Small intestine (tissue), 16 donors: ENCODE measurements around the gene GDF3. TPM values are rescaled to one million over a fixed set of nuclear protein-coding genes. Genes with fewer than 3 reads are reported as not detected.
"Not testable (repeated sequence)": the region's sequence is repeated elsewhere in the genome, so short reads cannot be mapped to it uniquely, and the experiment has no call there.

Experiments
- DNase-seq, 2 donors: peaks; one replicate each; pipeline versions ENCODE4 v3.0.0 to v3.0.0-alpha.2; 2013
- FAIRE-seq: peaks from 2 replicates; lab custom pipeline; 2012; peaks lifted over from hg19 to GRCh38; lab: Jason Lieb, UNC
- H3K27ac ChIP-seq, 3 donors: one replicate each; pipeline ENCODE4 v1.5.1; 2013; ENCODE audit warnings: low read length in 2 of 3, mild to moderate bottlenecking in 2 of 3, control low read depth in 1 of 3, inconsistent platforms in 1 of 3, low read depth in 1 of 3, moderate library complexity in 1 of 3
- H3K27me3 ChIP-seq, 3 donors: one replicate each; pipeline ENCODE4 v1.6.1; 2013; ENCODE audit warnings: low read length in 3 of 3, inconsistent platforms in 1 of 3; ENCODE audit not compliant: control insufficient read depth in 3 of 3, insufficient read depth in 3 of 3
- H3K36me3 ChIP-seq, 3 donors: one replicate each; pipeline ENCODE4 v1.6.1; 2013; ENCODE audit warnings: low read length in 3 of 3, inconsistent platforms in 1 of 3, low read depth in 1 of 3, mild to moderate bottlenecking in 1 of 3, moderate library complexity in 1 of 3; ENCODE audit not compliant: control insufficient read depth in 3 of 3, insufficient read depth in 2 of 3
- H3K4me1 ChIP-seq, 3 donors: one replicate each; pipeline ENCODE4 v1.6.1; 2013; ENCODE audit warnings: low read length in 2 of 3, inconsistent platforms in 1 of 3, low read depth in 1 of 3, mild to moderate bottlenecking in 1 of 3, moderate library complexity in 1 of 3; ENCODE audit not compliant: control insufficient read depth in 3 of 3, insufficient read depth in 2 of 3
- H3K4me3 ChIP-seq, 3 donors: one replicate each; pipeline ENCODE4 v1.5.1; 2013; ENCODE audit warnings: low read length in 3 of 3, control low read depth in 1 of 3, inconsistent platforms in 1 of 3, low read depth in 1 of 3, mild to moderate bottlenecking in 1 of 3, moderate library complexity in 1 of 3
- H3K9me3 ChIP-seq, 2 donors: one replicate each; pipeline ENCODE4 v1.6.1; 2013; ENCODE audit warnings: low read depth in 1 of 2, low read length in 1 of 2; ENCODE audit not compliant: control insufficient read depth in 2 of 2, insufficient read depth in 1 of 2
- WGBS, 3 donors: extraction: QIAGEN DNeasy Blood & Tissue Kit; methylation state at CpG; one replicate each; pipeline ENCODE4 v1.1.7; 2013; 5-methylcytosine and 5-hydroxymethylcytosine counted together
- long read RNA-seq, 10 donors: transcript quantifications; one replicate each; lab custom pipeline, GENCODE V29; 2026
- polyA plus RNA-seq, 4 donors: library from polyadenylated mRNA; stranded (reverse) in 3 of 4; unstranded in 1 of 4; fragments of 200-250 nt in 3 of 4; fragments of 120-200 nt in 1 of 4; gene quantifications; one replicate each; pipeline versions ENCODE4 v1.2.1 to v1.2.3, GENCODE V29; 2013
- donor health status: healthy with polysubstance abuse.
- donor health status: control.
- donor health status: control.
- donor health status: Bipolar disorder and iron deficiency.
- donor health status: healthy.

GDF3 gene
- polyA plus RNA-seq, result under 1 TPM in 2 of 4 donors, not detected in 2; 0.09 to 0.31 TPM
- long read RNA-seq, donor 1, result 0 reads
- long read RNA-seq, donor 2, result 0 reads
- long read RNA-seq, donor 3, result 0 reads
- long read RNA-seq, donor 4, result 0 reads
- long read RNA-seq, donor 5, result 0 reads
- long read RNA-seq, donor 6, result 0 reads
- long read RNA-seq, donor 7, result 0 reads
- long read RNA-seq, donor 8, result 0 reads
- long read RNA-seq, donor 9, result 0 reads
- long read RNA-seq, donor 10, partial matches to known transcripts, result 0 of 1 reads
- long read RNA-seq, donor 10, other reads (novel, unspliced or antisense), result 0 of 1 reads

DNA sequence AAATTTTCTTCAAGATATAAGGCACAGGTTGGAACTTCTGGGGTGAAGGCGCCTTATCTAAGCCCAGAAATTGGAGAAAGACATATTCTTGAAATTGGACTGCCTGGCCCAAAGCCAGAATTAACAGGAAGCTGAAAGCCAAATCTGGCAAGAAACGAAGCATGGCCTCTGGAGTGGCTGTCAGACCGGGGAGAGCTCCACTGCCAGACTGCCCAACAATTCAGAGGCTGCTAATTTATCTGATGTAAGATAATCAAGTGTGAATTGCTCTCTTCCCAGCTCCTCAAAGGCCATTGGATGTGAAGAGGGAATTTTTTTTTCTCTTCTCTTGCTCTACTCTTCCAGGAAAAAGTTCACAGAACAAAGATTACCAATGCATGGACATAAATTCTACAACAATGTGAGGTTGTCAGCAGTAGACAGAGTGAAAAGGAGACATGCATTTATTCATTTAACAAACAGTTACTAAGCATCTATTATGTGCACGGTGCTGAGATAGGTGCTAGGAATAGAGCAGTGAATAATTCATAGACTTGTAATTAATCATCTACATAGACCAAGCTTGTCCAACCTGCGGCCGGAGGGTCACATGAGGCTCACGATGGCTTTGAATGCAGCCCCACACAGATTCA lies at the start of gene GDF3:
TSS of gene GDF3 (minus strand) at position 210 of the 632 bp plus-strand sequence. CDS start at position 163, 47 bp downstream.
- FAIRE-seq (no peak), DNase-seq (peak; percentile 27 to 30)
- Histone ChIP-seq H3K36me3 (no peaks in the 10 kb centered on the region), H3K4me1 (no peaks in the 10 kb centered on the region), H3K27ac (no peak within 1 kb of the TSS), H3K9me3 (no peaks in the 10 kb centered on the region), H3K4me3 (no peak within 1 kb of the TSS), H3K27me3 (no peaks in the 10 kb centered on the region)
- WGBS, 3 donors, result 32 to 37% (median 36%) methylated on average over 7 of the region's 7 CpGs

DNA sequence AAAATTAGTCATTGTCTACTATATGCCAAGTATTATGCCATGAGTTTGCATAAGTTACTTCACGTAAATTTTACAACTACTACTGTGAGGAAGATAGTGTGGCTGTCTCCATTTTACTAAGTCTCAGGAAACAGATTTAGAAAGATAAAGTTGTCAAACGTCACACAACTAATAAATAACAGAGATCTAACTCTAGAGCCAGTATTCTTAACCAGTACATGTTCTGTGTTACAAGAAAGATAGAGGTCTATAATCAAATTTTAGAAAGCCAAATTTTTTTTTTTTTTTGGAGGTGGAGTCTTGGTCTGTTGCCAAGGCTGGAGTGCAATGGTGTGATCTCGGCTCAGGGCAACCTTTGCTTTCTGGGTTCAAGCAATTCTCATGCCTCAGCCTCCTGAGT lies 37.4 kb upstream of the GDF3 start:
- no peak overlapping the region for H3K27ac ChIP-seq
- FAIRE-seq (no peak), DNase-seq (no peak)
- 41 to 53% (median 52%) methylated on average over 3 of the region's 3 CpGs for WGBS, 3 donors
- no peaks in the 10 kb centered on the region for H3K36me3 ChIP-seq
- no peak overlapping the region for H3K4me3 ChIP-seq
- no peaks in the 10 kb centered on the region for H3K9me3 ChIP-seq
- no peaks in the 10 kb centered on the region for H3K27me3 ChIP-seq
- no peaks in the 10 kb centered on the region for H3K4me1 ChIP-seq

DNA sequence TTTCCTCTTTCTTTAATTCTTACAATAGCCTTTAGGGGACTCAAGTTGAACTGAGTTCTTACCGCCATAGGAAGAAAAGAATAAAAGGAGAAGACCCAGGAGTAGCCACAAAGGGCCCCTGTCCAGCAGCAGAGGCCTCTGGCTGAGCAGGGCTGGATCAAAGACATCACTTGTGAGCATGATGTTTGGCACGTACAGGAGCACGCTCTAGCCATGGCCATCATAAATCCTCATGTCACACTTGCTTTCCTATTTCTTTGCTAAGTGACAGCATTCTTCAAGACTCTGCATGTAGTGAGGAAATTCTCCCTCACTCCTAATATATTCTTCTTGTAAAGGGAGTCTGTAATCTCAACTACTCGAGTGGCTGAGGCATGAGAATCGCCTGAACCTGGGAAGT lies 35.9 kb upstream of the GDF3 start:
- WGBS, 3 donors, result 55 to 73% (median 69%) methylated on average over 5 of the region's 5 CpGs

DNA sequence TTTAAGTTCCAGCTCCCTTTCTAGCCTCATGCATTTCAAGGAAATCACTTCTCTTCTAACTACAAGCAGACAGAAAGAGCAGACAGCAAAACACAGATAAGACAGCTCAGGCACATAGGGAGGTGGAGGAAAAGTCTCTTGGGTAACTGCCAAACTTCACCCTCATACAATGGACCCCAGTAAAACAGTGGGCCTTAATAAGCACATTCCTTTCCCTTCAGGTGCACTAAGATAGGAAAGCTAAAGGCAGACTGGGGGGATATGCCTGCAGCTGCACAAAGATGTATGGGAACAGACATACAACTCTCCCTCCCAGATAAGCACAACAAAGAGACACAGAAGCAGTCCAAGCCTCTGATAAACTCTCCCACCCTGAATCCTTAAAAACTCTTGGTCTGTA lies 35.4 kb upstream of the GDF3 start:
- DNase-seq, H3K4me3 ChIP-seq, H3K4me1 ChIP-seq, H3K9me3 ChIP-seq, FAIRE-seq, H3K27me3 ChIP-seq, H3K27ac ChIP-seq, H3K36me3 ChIP-seq: not testable (repeated sequence)

More for the DNA sequence above, 35.9 kb upstream of the GDF3 start:
- Histone ChIP-seq H3K4me1 (no peaks in the 10 kb centered on the region), H3K27ac (no peak overlapping the region), H3K4me3 (no peak overlapping the region), H3K9me3 (no peaks in the 10 kb centered on the region), H3K36me3 (no peaks in the 10 kb centered on the region), H3K27me3 (no peaks in the 10 kb centered on the region)
- FAIRE-seq (no peak), DNase-seq (no peak)

DNA sequence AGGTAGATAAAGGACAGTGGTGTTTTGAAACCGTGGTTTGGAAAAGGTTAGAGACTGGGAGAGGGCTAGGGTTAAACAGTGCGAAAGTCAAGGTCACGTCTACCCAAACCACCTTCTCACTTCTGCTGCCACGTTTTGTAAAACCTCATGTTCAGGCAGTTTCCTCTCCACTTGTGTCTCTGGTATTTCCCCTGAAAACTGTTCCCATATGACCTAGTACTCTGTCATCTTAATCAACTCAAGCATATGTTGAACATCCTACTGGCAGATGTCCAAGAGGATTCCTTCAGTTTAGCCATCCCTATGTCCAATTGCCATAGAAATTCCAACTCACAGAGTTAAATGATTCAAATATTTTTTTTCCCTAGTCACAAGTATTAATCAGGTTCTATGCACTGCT lies 34.2 kb upstream of the GDF3 start:
- no peak for DNase-seq

DNA sequence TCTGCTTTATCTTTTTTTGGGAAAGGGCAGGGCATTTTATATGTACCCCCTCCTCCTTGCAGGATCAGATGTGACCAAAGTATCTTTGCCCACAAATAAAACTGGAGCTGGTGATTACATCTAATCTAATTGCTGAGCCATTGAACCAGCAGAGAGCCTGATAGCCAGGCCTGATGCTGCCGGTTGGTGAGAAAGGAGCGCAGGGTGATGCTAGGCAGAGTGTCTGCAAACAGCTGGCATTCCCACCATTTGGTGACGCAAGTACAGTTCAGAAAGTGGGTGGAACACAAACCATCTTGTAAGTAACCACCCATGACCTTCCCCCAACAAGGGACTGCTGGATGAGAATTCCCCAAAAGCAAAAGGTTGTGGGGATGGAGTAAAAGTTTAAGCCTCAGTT lies 28.4 kb upstream of the GDF3 start:
- no peaks in the 10 kb centered on the region for H3K4me1 ChIP-seq
- H3K27me3 ChIP-seq, result no peaks in the 10 kb centered on the region
- WGBS, 3 donors, result 56 to 67% (median 64%) methylated on average over 3 of the region's 3 CpGs
- H3K4me3 ChIP-seq, result no peak overlapping the region
- H3K9me3 ChIP-seq, result no peaks in the 10 kb centered on the region
- no peaks in the 10 kb centered on the region for H3K36me3 ChIP-seq
- DNase-seq (no peak), FAIRE-seq (no peak)
- no peak overlapping the region for H3K27ac ChIP-seq

More for the DNA sequence above, 34.2 kb upstream of the GDF3 start:
- FAIRE-seq, result no peak
- Histone ChIP-seq H3K27ac (no peak overlapping the region), H3K27me3 (no peaks in the 10 kb centered on the region), H3K4me3 (no peak overlapping the region), H3K36me3 (no peaks in the 10 kb centered on the region), H3K9me3 (no peaks in the 10 kb centered on the region), H3K4me1 (no peaks in the 10 kb centered on the region)
- WGBS, 3 donors, result 32 to 47% (median 44%) methylated on average over 4 of the region's 4 CpGs

DNA sequence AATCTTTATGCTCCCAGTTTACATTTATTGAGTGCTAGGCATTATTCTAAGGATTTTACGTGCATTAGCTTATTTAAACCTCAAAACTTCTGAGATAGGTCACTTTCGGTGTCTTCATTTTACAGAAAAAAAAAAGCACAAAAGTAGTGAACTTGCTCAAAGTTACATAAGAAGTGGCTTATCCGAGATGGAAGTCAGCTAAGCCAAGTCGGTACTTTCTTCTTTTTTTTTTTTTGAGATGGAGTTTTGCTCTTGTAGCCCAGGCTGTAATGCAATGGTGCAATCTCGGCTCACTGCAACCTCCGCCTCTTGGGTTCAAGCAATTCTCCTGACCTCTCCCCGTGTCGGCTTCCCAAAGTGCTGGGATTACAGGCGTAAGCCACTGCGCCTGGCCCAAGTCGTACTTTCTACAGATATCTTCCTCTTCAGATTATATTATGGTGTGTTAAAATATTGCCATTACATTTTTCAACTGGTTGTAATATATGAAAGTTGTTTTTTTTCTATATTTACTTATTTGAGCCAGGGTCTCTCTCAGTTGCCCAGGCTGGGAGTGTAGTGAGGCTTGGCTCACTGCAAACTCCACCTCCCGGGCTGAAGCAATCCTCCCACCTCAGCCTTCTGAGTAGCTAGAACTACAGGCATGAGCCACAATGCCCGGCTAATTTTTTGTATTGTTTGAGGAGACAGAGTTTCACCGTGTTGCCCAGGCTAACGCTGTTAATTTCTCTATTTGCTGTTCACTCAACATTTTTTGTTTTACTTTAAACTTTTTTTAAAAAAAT lies 24.6 kb upstream of the GDF3 start:
- FAIRE-seq (no peak), DNase-seq (no peak)
- H3K9me3 ChIP-seq, result no peaks in the 10 kb centered on the region
- no peak overlapping the region for H3K4me3 ChIP-seq
- H3K27me3 ChIP-seq, result peaks cover 0 to 2% (median 0%) of the 10 kb centered on the region in 3 donors
- no peaks in the 10 kb centered on the region for H3K36me3 ChIP-seq
- 45 to 71% (median 60%) methylated on average over 15 of the region's 15 CpGs for WGBS, 3 donors
- H3K4me1 ChIP-seq, result no peaks in the 10 kb centered on the region
- no peak overlapping the region for H3K27ac ChIP-seq

DNA sequence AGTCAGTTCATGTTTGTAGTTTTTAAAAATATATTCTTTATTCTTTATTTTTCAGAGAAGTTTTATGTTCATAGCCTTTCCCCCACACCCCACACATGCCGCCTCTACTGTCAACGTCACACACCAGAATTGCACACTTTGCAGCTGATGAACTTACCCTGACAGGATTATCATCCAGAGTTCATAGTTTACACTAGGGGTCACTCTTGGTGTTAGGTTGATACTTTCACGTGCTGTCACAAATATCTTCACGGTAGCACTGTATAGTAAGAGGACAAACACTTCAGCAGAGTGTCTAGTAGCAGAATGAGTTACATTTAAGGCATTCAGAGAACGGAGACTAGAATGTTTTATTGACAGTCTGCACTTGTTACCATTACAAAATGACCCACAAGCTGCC lies 20.8 kb upstream of the GDF3 start:
- Histone ChIP-seq H3K27ac (no peak overlapping the region), H3K4me3 (no peak overlapping the region), H3K4me1 (no peaks in the 10 kb centered on the region), H3K36me3 (no peaks in the 10 kb centered on the region), H3K9me3 (no peaks in the 10 kb centered on the region), H3K27me3 (peaks cover 0 to 2% (median 0%) of the 10 kb centered on the region in 3 donors)
- DNase-seq (peak; percentile 8 to 31), FAIRE-seq (no peak)
- WGBS, 3 donors, result 14 to 21% (median 19%) methylated on average over 5 of the region's 5 CpGs
